Subcutaneous preadipocyte (primary cell): ENCODE measurements around the gene STMND1. TPM values are rescaled to one million over a fixed set of nuclear protein-coding genes. Genes with fewer than 3 reads are reported as not detected.

ENCODE experiments used
- total RNA-seq: library from RNA; depleted of rRNA; stranded (reverse); fragments of >200 nt; gene quantifications from 2 replicates; pipeline ENCODE4 v1.2.3, GENCODE V29; 2012

STMND1 gene
- total RNA-seq = not detected in 2 replicates

DNA sequence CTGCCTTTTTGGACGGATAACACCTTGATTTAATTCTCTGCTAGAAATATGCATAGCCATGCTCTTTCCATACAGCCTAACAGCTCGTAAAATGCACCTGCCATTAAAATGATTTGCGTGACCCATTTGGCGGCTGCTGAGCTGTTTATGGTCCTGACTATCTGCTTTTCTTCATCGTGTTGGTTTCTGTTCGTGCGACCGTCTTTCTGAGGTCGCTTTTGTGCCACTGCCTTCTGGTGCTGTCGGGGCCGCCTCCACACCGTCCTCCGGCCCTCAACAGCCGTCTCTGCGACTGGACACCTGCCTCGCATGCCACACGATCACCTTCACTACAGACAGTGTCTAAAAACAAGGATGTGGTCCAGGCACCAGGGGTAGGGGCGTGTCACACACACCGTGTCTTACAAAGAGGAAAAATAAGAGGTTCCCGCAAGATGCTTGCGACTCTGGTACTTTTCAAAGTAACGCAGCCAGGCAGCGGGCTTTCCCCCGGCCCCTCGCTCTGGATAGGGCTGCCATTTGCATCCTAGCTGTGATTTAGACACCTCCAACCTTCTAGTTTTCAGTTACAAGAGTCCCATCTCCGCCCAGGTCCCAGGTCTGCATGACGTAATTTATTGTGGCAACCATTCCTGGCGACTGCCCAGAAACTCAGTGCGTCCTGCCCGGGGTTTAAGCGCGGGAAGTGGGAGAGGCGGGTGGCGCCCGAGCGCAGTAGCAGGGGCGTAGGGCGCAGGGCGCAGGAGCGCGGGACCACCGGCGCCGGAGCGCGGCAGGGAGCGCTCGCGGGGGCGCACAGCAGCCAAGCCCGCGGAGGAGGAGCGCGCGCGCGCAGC is at the start of gene STMND1:
Gene STMND1 (plus strand): TSS at position 629 of the 836 bp plus-strand sequence. CDS start 208 bp downstream, outside the sequence.

Other genes with a start within 250 kb of the STMND1 start
- 0.59 TPM in 1 of 2 replicates, not detected in the other for gene RBM24, start 179.3 kb downstream of the STMND1 start, total RNA-seq